Ascending aorta (tissue), 2 donors: ENCODE data around the gene HACD2. TPM values are rescaled to one million over a fixed set of nuclear protein-coding genes. Genes with fewer than 3 reads are reported as not detected.

ENCODE experiments used
- DNase-seq, 2 donors: peaks; one replicate each; pipeline ENCODE4 v3.0.0-alpha.2; 2019; ENCODE audit warnings: low spot score in 2 of 2
- H3K27ac ChIP-seq, 2 donors: fragments of 200-600 bp; sonication (generic); one replicate each; pipeline ENCODE4 v1.5.1; 2016 to 2017; ENCODE audit warnings: mild to moderate bottlenecking in 1 of 2
- H3K27me3 ChIP-seq: fragments of 200-600 bp; sonication (generic); one replicate; pipeline ENCODE4 v1.5.1; 2017
- H3K36me3 ChIP-seq, 2 donors: fragments of 200-600 bp; sonication (generic); one replicate each; pipeline ENCODE4 v1.5.1; 2016
- H3K4me1 ChIP-seq, 2 donors: fragments of 200-600 bp; sonication (generic); one replicate each; pipeline ENCODE4 v1.5.1; 2016 to 2017; ENCODE audit warnings: mild to moderate bottlenecking in 1 of 2
- H3K4me3 ChIP-seq, 2 donors: fragments of 200-600 bp; sonication (generic); one replicate each; pipeline ENCODE4 v1.5.1; 2016 to 2017; ENCODE audit warnings: mild to moderate bottlenecking in 1 of 2
- H3K9me3 ChIP-seq, 2 donors: fragments of 200-600 bp; sonication (generic); one replicate each; pipeline ENCODE4 v1.5.1; 2016
- CTCF ChIP-seq, 3 experiments: fragments of 200-600 bp in 2 of 3; fragments of 450-650 bp in 1 of 3; sonication (generic) in 2 of 3; IDR thresholded peaks; one replicate each; pipeline ENCODE4 v1.5.1; 2016 to 2019; ENCODE audit warnings: antibody characterized with exemption in 3 of 3, mild to moderate bottlenecking in 1 of 3, moderate library complexity in 1 of 3
- intact Hi-C: fragments of 100-400 bp; cut with DNase I; formaldehyde crosslinking; loops from one replicate; pipeline ENCODE4 v1.15.1; 2023
- total RNA-seq: library from RNA; depleted of rRNA; stranded (reverse); fragments of >200 nt; gene quantifications from one replicate; pipeline ENCODE4 v1.1.0, GENCODE V29; 2016

The HACD2 gene
- total RNA-seq, 1 donor from 2014 or later = 10.2 TPM

DNA sequence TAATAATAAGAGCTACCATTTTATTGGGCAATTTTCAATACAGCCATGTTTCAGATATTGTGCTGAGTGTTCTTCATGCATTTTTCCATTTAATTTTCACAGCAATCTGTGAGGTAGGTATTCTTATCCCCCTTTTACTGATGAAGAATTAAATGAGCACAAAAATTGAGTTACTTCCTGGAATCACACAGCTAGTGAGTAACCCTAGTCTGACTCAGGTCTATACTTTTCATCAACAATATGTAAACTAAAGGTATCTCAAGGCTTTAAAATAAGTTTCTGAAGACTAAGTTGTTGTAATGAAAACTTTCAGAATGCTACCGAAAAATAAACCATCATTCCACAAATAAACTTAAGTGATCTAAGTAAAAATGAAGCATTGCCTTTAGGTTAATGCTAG is 22.3 kb downstream of the HACD2 start:
- Histone ChIP-seq H3K27me3 (no peaks in the 10 kb centered on the region), H3K4me3 (no peak overlapping the region), H3K4me1 (no peaks in the 10 kb centered on the region), H3K27ac (no peak overlapping the region), H3K36me3 (no peaks in the 10 kb centered on the region), H3K9me3 (no peaks in the 10 kb centered on the region)
- intact Hi-C loops = no loop called here
- no peak for TF ChIP-seq CTCF (IDR thresholded peaks at IDR 0.05)
- DNase-seq = no peak

GRCh38 chr3:123561188-123561587 is 23.7 kb downstream of the HACD2 start:
- intact Hi-C loops = no loop called here
- H3K27ac ChIP-seq = no peak overlapping the region
- H3K4me3 ChIP-seq = no peak overlapping the region
- H3K36me3 ChIP-seq = no peaks in the 10 kb centered on the region
- H3K9me3 ChIP-seq = no peaks in the 10 kb centered on the region
- no peaks in the 10 kb centered on the region for H3K27me3 ChIP-seq
- H3K4me1 ChIP-seq = no peaks in the 10 kb centered on the region
- DNase-seq = no peak
- TF ChIP-seq CTCF (IDR thresholded peaks at IDR 0.05) = no peak

DNA sequence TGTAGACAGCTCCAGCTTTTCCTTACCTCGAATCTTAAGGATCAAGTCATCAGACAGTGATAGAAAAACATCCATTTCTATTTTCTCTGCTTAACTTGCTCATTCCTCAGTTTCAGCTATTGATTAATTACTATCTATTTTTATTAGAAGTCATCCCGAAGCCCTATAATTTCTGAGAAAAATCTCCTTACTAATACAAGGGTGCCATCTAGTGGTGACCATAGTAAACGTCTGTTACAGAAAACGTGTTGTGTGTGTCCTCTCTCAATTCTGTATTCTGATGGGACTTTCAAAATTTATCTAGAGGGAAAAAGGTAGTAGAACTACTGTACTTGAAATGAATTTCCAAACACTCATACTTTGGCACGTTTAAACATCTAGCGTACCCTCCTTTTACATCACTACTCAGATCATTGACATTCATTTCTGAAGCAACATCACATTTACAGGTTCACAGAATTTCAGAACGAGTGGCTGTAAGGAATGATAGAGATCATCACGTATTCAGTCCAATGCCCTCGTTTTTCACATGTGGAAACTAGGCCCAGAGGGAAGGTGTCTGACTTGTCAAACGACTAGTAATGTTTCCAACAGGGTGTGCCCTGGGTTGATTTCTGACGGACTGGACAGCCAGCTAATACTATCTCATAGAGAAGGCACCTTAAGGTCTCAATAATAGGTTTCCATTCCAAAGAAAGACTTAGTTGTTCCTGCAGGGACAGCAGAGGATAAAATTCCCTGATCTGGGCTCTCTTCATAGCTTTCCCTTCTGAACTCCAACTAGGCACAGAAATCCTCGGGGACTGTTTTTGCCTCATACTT is 25.6 kb downstream of the HACD2 start:
- H3K4me3 ChIP-seq = no peak overlapping the region
- H3K36me3 ChIP-seq = no peaks in the 10 kb centered on the region
- no peak for DNase-seq
- no peak overlapping the region for H3K27ac ChIP-seq
- peak; percentile 66 to 81 (median 80) for TF ChIP-seq CTCF (IDR thresholded peaks at IDR 0.05)
- intact Hi-C loops = loop anchor here (2.0 kb wide), 4 partner anchors 70 to 616 kb away; no protein-coding TSS in a partner anchor
- no peaks in the 10 kb centered on the region for H3K4me1 ChIP-seq
- H3K9me3 ChIP-seq = no peaks in the 10 kb centered on the region
- H3K27me3 ChIP-seq = no peaks in the 10 kb centered on the region

DNA sequence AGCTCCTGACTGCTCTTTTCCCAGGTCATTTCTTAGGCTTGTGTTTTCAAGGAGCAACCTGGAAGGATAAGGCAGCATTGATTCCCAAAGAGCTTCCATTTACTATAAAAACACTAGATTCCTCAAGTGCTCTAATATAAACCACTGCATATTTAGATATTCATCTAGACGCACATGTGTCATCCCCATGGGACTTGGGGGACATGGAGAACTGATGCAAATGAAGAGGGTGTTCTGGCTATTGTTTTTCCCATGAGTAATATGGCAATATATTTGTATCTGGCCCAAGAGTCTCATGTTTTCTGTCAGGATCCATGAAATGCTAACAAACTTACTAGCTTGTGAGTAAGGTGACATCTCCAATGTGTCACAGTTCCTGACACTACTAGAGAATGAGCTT is 31.3 kb downstream of the HACD2 start:
- H3K36me3 ChIP-seq = no peaks in the 10 kb centered on the region
- intact Hi-C loops = no loop called here

GRCh38 chr3:123552768-123553167 is 32.1 kb downstream of the HACD2 start:
- Histone ChIP-seq H3K36me3 (no peaks in the 10 kb centered on the region), H3K27ac (no peak overlapping the region), H3K9me3 (peaks cover 0 to 8% of the 10 kb centered on the region in 2 donors), H3K4me3 (no peak overlapping the region), H3K4me1 (no peaks in the 10 kb centered on the region), H3K27me3 (no peaks in the 10 kb centered on the region)
- no peak for TF ChIP-seq CTCF (IDR thresholded peaks at IDR 0.05)
- no peak for DNase-seq
- intact Hi-C loops = no loop called here

More for the DNA sequence above, 31.3 kb downstream of the HACD2 start:
- Histone ChIP-seq H3K4me1 (no peaks in the 10 kb centered on the region), H3K9me3 (peaks cover 0 to 8% of the 10 kb centered on the region in 2 donors), H3K27me3 (no peaks in the 10 kb centered on the region), H3K4me3 (no peak overlapping the region), H3K27ac (no peak overlapping the region)
- DNase-seq = no peak
- no peak for TF ChIP-seq CTCF (IDR thresholded peaks at IDR 0.05)
